Astrocyte (in vitro differentiated cells and primary cell): ENCODE measurements around the gene USP32. TPM values are rescaled to one million over a fixed set of nuclear protein-coding genes. Genes with fewer than 3 reads are reported as not detected.

Experiments used
- DNase-seq: peaks from one replicate; pipeline ENCODE4 v3.0.0-alpha.2; 2010; ENCODE audit warnings: low read depth
- FAIRE-seq: peaks from 2 replicates; lab custom pipeline; 2011; peaks lifted over from hg19 to GRCh38; lab: Jason Lieb, UNC
- H2AFZ ChIP-seq: 2 replicates; pipeline ENCODE4 v1.6.0; 2012; ENCODE audit warnings: low read depth, low read length, inconsistent platforms
- H3K27ac ChIP-seq: 2 replicates; pipeline ENCODE4 v1.5.1; 2011; ENCODE audit warnings: low read depth, low read length, inconsistent platforms
- H3K27me3 ChIP-seq: 2 replicates; pipeline ENCODE4 v1.6.0; 2011; ENCODE audit warnings: low read length, inconsistent platforms; ENCODE audit not compliant: insufficient read depth
- H3K36me3 ChIP-seq: 2 replicates; pipeline ENCODE4 v1.5.1; 2011; ENCODE audit warnings: low read length, inconsistent platforms; ENCODE audit not compliant: insufficient read depth
- H3K4me1 ChIP-seq: 2 replicates; pipeline ENCODE4 v1.5.1; 2011; ENCODE audit warnings: low read length, inconsistent platforms; ENCODE audit not compliant: insufficient read depth
- H3K4me2 ChIP-seq: 2 replicates; pipeline ENCODE4 v1.6.0; 2012; ENCODE audit warnings: low read length, inconsistent platforms
- H3K4me3 ChIP-seq: 2 replicates; pipeline ENCODE4 v1.5.1; 2011; ENCODE audit warnings: low read depth, mild to moderate bottlenecking, low read length, inconsistent platforms; ENCODE audit not compliant: insufficient read depth
- H3K79me2 ChIP-seq: 2 replicates; pipeline ENCODE4 v1.6.0; 2012; ENCODE audit warnings: mild to moderate bottlenecking, low read length, inconsistent platforms; ENCODE audit not compliant: insufficient read depth
- H3K9ac ChIP-seq: 2 replicates; pipeline ENCODE4 v1.6.0; 2012; ENCODE audit warnings: mild to moderate bottlenecking, low read length, inconsistent platforms
- H3K9me3 ChIP-seq: 2 replicates; pipeline ENCODE4 v1.5.1; 2012; ENCODE audit warnings: low read depth, mild to moderate bottlenecking, low read length, inconsistent platforms; ENCODE audit not compliant: insufficient read depth
- H4K20me1 ChIP-seq: 2 replicates; pipeline ENCODE4 v1.6.0; 2012; ENCODE audit warnings: low read length, inconsistent platforms; ENCODE audit not compliant: insufficient read depth
- H3K27ac Mint-ChIP-seq: one replicate; pipeline ENCODE4 v1.8.0; 2021; ENCODE audit warnings: mild to moderate bottlenecking, mixed read lengths; ENCODE audit not compliant: unreplicated experiment
- H3K27me3 Mint-ChIP-seq: one replicate; pipeline ENCODE4 v1.8.0; 2021; ENCODE audit warnings: low read depth, mixed read lengths; ENCODE audit not compliant: unreplicated experiment
- H3K36me3 Mint-ChIP-seq: one replicate; pipeline ENCODE4 v1.8.0; 2021; ENCODE audit warnings: low read depth, mixed read lengths; ENCODE audit not compliant: unreplicated experiment
- H3K4me1 Mint-ChIP-seq: one replicate; pipeline ENCODE4 v1.8.0; 2021; ENCODE audit warnings: low read depth, mixed read lengths; ENCODE audit not compliant: unreplicated experiment
- H3K4me3 Mint-ChIP-seq: one replicate; pipeline ENCODE4 v1.8.0; 2021; ENCODE audit warnings: mild to moderate bottlenecking, moderate library complexity, mixed read lengths; ENCODE audit not compliant: unreplicated experiment
- H3K9me3 Mint-ChIP-seq: one replicate; pipeline ENCODE4 v1.8.0; 2021; ENCODE audit warnings: mild to moderate bottlenecking, mixed read lengths; ENCODE audit not compliant: unreplicated experiment
- CTCF ChIP-seq: IDR thresholded peaks from 2 replicates; pipeline ENCODE4 v1.5.1; 2011; ENCODE audit warnings: low read depth, mild to moderate bottlenecking, inconsistent platforms, low read length, moderate library complexity; ENCODE audit not compliant: insufficient read depth
- EZH2 ChIP-seq: IDR thresholded peaks from 2 replicates; pipeline ENCODE4 v1.6.1; 2012; ENCODE audit warnings: mild to moderate bottlenecking, low read length, inconsistent platforms; ENCODE audit not compliant: insufficient read depth
- total RNA-seq: library from RNA; stranded (reverse); gene quantifications from 2 replicates; pipeline ENCODE4 v1.2.1, GENCODE V29; 2021

The USP32 gene
- total RNA-seq, 1 donor from 2014 or later: 40.2 TPM

- H3K36me3 Mint-ChIP-seq: no peaks in the 10 kb centered on the region
These were observed 230.2 kb downstream of the USP32 start for GRCh38 chr17:60161598-60162330.

GRCh38 chr17:60160829-60161501 is 231.0 kb downstream of the USP32 start:
- peak overlapping the region; percentile 72 for H3K27ac Mint-ChIP-seq
- Histone ChIP-seq H2AFZ (no peak overlapping the region), H4K20me1 (no peaks in the 10 kb centered on the region), H3K4me1 (peaks cover 2% of the 10 kb centered on the region), H3K27me3 (peaks cover 3% of the 10 kb centered on the region), H3K9me3 (no peaks in the 10 kb centered on the region), H3K79me2 (no peaks in the 10 kb centered on the region), H3K36me3 (no peaks in the 10 kb centered on the region), H3K4me3 (no peak overlapping the region), H3K27ac (no peak overlapping the region), H3K9ac (no peak overlapping the region), H3K4me2 (no peak overlapping the region)
- H3K4me3 Mint-ChIP-seq: no peak overlapping the region
- H3K9me3 Mint-ChIP-seq: no peaks in the 10 kb centered on the region
- DNase-seq: no peak
- H3K36me3 Mint-ChIP-seq: no peaks in the 10 kb centered on the region
- TF ChIP-seq EZH2 (no peak), CTCF (no peak)
- FAIRE-seq: no peak
- H3K4me1 Mint-ChIP-seq: peaks cover 2% of the 10 kb centered on the region
- peaks cover 31% of the 10 kb centered on the region for H3K27me3 Mint-ChIP-seq

More at GRCh38 chr17:60161598-60162330, 230.2 kb downstream of the USP32 start:
- no peak for DNase-seq
- peaks cover 3% of the 10 kb centered on the region for H3K27me3 ChIP-seq
- H3K4me3 Mint-ChIP-seq: no peak overlapping the region
- H3K79me2 ChIP-seq: no peaks in the 10 kb centered on the region
- H4K20me1 ChIP-seq: no peaks in the 10 kb centered on the region
- peaks cover 3% of the 10 kb centered on the region for H3K9me3 Mint-ChIP-seq
- no peak overlapping the region for H3K27ac ChIP-seq
- H3K27ac Mint-ChIP-seq: no peak overlapping the region
- no peak overlapping the region for H3K4me3 ChIP-seq
- H3K4me1 Mint-ChIP-seq: peaks cover 2% of the 10 kb centered on the region
- no peak for FAIRE-seq
- TF ChIP-seq EZH2 (no peak), CTCF (no peak)
- peaks cover 24% of the 10 kb centered on the region for H3K27me3 Mint-ChIP-seq
- H3K36me3 ChIP-seq: no peaks in the 10 kb centered on the region
- no peak overlapping the region for H3K4me2 ChIP-seq
- H3K4me1 ChIP-seq: peaks cover 2% of the 10 kb centered on the region
- H3K9ac ChIP-seq: no peak overlapping the region
- no peaks in the 10 kb centered on the region for H3K9me3 ChIP-seq
- no peak overlapping the region for H2AFZ ChIP-seq

- H3K9me3 ChIP-seq: no peaks in the 10 kb centered on the region
- H3K27ac ChIP-seq: no peak overlapping the region
- Mint-ChIP-seq H3K9me3 (no peaks in the 10 kb centered on the region), H3K4me3 (no peak overlapping the region), H3K27me3 (peaks cover 40% of the 10 kb centered on the region), H3K4me1 (peaks cover 2% of the 10 kb centered on the region), H3K36me3 (no peaks in the 10 kb centered on the region), H3K27ac (no peak overlapping the region)
- FAIRE-seq (no peak), DNase-seq (no peak)
- H4K20me1 ChIP-seq: no peaks in the 10 kb centered on the region
- H3K36me3 ChIP-seq: no peaks in the 10 kb centered on the region
- no peaks in the 10 kb centered on the region for H3K79me2 ChIP-seq
- TF ChIP-seq EZH2: no peak
- TF ChIP-seq CTCF: no peak
- no peak overlapping the region for H2AFZ ChIP-seq
- H3K27me3 ChIP-seq: peaks cover 3% of the 10 kb centered on the region
- peaks cover 3% of the 10 kb centered on the region for H3K4me1 ChIP-seq
- no peak overlapping the region for H3K4me2 ChIP-seq
- H3K4me3 ChIP-seq: no peak overlapping the region
- no peak overlapping the region for H3K9ac ChIP-seq
These were observed 232.5 kb downstream of the USP32 start for GRCh38 chr17:60159479-60159866.
